ENCODE data around the gene RYR2. TPM values are rescaled to one million over a fixed set of nuclear protein-coding genes. Genes with fewer than 3 reads are reported as not detected.

The RYR2 gene
- polyA plus RNA-seq, 1 of the 3 experiments (the other 2 are of a cell fraction), result under 0.01 TPM

- Histone ChIP-seq H3F3A (replicated peaks; ENCODE audit: insufficient read depth) (no peaks in the 10 kb centered on the region), H3K9ac (no peak overlapping the region), H4K20me1 (ENCODE audit: insufficient read depth) (no peaks in the 10 kb centered on the region), H3K4me1 (ENCODE audit: control insufficient read depth in 1 of 2, insufficient read depth in 2 of 2, low read depth in 1 of 2, low read length in 1 of 2) (peaks cover 0 to 7% of the 10 kb centered on the region in 2 experiments; a peak in 2 of 4 replicates), H3K4me2 (no peak overlapping the region), H3K9me2 (no peaks in the 10 kb centered on the region), H3K27ac (ENCODE audit: low read depth in 2 of 2, low read length in 1 of 2) (no peak overlapping the region), H2AFZ (ENCODE audit: low read depth) (no peak overlapping the region), H3K9me3 (no peaks in the 10 kb centered on the region), H3K79me2 (ENCODE audit: insufficient read depth) (no peaks in the 10 kb centered on the region), H3K36me3 (replicated peaks in 1 of 2; ENCODE audit: control insufficient read depth in 1 of 2, insufficient read depth in 2 of 2, low read length in 1 of 2) (no peaks in the 10 kb centered on the region), H3K4me3 (ENCODE audit: low read depth in 2 of 2, low read length in 1 of 2) (no peak overlapping the region), H3K27me3 (ENCODE audit: insufficient read depth) (no peaks in the 10 kb centered on the region)
- 44% methylated on average over 6 of the region's 6 CpGs for WGBS (ENCODE audit: low lambda C conversion rate)
- ChIA-PET CTCF (no interaction called here), POLR2A (no interaction called here)
- DNase-seq, result no peak
- TF ChIP-seq MAX (IDR thresholded peaks at IDR 0.05; ENCODE audit: low read depth), result no peak
- no peak for TF ChIP-seq EZH2phosphoT487 (IDR thresholded peaks at IDR 0.05; ENCODE audit: borderline replicate concordance, low read depth)
- no peak for TF ChIP-seq USF1 (IDR thresholded peaks at IDR 0.05; ENCODE audit: borderline replicate concordance, low read depth)
- TF ChIP-seq RXRA (IDR thresholded peaks at IDR 0.05; ENCODE audit: borderline replicate concordance, low read depth), result no peak
- TF ChIP-seq IRF3 (IDR thresholded peaks at IDR 0.05; ENCODE audit: low read depth, low read length), result no peak
- TF ChIP-seq CTCF (IDR thresholded peaks at IDR 0.05), result no peak
- TF ChIP-seq MXI1 (IDR thresholded peaks at IDR 0.05; ENCODE audit: low read depth, low read length), result no peak
- no peak for TF ChIP-seq NRF1 (IDR thresholded peaks at IDR 0.05; ENCODE audit: low read depth, low read length)
- no peak for TF ChIP-seq MEF2A (IDR thresholded peaks at IDR 0.05; ENCODE audit: borderline replicate concordance, low read depth)
- TF ChIP-seq SIN3A (IDR thresholded peaks at IDR 0.05; ENCODE audit: borderline replicate concordance, low read depth, low read length), result no peak
- no peak for TF ChIP-seq CHD2 (IDR thresholded peaks at IDR 0.05; ENCODE audit: low read length, partially characterized antibody)
- no peak for TF ChIP-seq ZBTB33 (IDR thresholded peaks at IDR 0.05; ENCODE audit: borderline replicate concordance, low read depth)
- TF ChIP-seq TCF12 (IDR thresholded peaks at IDR 0.05), result no peak
- no peak for TF ChIP-seq SMC3 (IDR thresholded peaks at IDR 0.05; ENCODE audit: low read depth, low read length)
- no peak for TF ChIP-seq RAD21 (IDR thresholded peaks at IDR 0.05; ENCODE audit: low read length)
- TF ChIP-seq RFX5 (IDR thresholded peaks at IDR 0.05; ENCODE audit: low read length), result no peak
Observed at GRCh38 chr1:237179503-237179902, 137.5 kb downstream of the RYR2 start.

Measured in SK-N-SH (cell line).